ENCODE data around the gene ODF4.
"Not testable (repeated sequence)": the region's sequence is repeated elsewhere in the genome, so short reads cannot be mapped to it uniquely, and the experiment has no call there.

The ODF4 gene

DNA sequence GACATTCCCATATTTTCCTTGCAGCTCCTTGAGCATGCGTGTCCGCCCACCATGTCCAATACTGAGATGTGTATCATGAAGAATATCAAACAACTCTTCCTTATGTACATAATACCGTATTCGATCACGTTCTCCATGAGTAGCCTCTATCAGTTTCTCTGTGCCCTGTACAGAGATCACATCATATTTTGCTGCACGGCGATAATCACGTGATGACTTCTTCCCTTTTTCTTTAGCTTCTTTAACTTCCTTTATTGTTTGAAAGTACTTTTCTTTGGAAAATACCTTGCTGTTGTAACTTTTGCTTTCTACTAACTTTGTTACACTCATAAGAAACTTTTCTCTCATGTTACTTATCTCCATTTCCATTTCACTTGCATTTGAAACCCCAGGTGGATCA lies 30.3 kb downstream of the ODF4 start:
- DNase-seq: no peak

DNA sequence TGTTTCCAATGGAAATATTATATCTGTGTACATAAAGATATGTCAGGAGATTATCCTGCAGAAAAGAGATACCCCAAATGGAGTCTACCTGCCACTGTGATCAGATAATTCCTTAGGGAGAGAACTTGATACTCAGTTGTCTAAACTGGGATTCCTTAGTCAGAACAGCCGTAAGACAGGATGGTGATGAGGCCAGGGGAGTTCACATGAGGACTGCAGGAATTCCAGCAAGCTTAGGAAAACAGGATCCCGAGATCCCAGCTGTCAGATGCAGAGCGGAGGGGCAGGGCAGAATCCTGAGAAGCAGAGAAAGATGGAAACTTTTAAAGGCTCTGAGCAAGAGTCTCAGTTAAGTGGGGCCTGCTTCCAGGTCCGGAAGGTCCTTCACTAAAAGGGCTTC lies 32.1 kb downstream of the ODF4 start:
- no peak for DNase-seq

DNA sequence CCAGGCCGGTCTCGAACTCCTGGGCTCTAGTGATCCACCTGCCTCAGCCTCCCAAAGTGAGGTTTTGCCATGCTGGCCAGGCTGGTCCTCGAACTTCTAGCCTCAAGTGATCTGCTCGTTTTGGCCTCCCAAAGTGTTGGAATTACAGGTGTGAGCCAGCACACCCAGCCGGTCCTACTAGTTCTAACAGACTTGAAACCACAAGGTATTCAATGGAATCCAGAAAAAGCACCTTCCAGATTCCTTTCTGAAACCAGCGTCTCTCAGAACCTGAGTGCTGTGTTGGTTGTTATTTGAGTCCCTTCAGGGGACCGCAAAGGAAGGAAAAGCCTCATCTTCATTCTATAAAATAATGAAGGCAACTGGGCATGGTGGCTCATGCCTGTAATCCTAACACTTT lies 32.8 kb downstream of the ODF4 start:
- DNase-seq: no peak

DNA sequence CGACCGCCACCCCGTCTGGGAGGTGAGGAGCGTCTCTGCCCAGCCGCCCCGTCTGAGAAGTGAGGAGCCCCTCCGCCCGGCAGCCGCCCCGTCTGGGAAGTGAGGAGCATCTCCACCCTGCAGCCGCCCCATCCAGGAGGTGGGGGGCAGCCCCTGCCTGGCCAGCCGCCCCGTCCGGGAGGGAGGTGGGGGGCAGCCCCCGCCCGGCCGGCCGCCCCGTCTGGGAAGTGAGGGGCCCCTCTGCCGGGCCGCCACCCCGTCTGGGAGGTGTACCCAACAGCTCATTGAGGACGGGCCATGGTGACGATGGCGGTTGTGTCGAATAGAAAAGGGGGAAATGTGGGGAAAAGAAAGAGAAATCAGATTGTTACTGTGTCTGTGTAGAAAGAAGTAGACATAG lies 34.2 kb downstream of the ODF4 start:
- not testable (repeated sequence) for DNase-seq

DNA sequence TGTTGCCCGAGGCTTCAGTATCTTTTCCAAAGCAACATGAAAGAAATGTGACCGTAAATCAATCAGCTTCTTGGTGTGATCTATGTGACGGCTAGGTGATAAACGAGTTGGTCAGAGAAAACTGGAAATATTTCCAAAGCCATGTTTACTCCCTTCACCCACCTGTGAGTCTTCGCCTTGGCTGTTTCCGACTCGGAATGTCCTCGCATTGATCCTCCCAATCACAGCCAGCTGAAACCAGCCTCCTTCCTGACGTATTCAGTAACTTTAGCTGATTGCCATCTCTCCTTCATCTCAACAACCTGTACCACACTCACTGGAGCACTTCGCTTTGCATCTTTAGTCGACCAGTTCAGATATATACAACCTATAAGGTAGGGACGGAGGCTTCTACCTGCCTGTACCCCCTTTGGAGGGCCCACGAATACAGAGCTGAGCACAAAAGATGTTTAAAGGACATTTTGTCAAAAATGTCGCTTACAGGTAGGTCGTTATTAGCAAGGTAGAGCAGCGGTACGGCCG lies 36.2 kb downstream of the ODF4 start:
- DNase-seq: no peak

DNA sequence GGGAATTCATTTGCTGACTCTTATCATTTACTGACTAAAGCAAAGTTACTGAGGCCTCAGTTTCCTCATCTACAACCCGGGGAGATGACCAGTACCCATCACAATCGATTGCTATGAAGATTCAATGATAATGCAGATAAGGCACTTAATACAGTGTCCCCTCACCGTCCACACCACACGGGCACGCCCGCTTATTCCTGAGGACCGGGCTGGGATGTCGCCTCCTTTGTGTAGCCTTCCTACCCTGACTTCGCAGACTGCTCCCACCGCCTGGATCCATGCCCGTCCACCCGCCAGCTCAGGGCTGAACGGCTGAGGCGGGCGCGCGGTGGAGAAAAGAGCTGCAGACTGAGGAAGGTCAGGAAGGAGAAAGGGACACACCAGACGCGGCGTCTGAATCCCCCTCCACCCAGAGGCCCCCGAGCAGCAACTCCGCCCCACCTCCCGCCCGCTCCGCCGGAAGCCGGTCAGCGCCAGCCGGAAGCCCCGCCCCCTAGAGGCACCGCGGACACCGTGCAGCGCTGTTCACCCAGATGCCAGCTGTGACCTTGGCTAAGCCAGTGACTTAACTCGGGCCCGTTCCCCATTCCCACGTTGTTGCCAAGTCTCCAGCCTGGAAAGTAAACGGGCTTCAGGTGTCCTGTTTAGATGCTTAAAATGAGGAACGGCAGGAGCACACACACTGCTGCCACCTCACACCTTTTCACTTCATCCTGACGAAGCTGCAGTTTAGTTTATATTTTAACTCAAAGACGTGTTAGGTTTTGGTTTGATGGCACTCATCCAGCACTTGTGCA lies 36.8 kb downstream of the ODF4 start, which contains the start of gene KRABD2:
KRABD2 (minus strand) TSS at position 434 of the 797 bp plus-strand sequence.
- peak; percentile 91 for DNase-seq

DNA sequence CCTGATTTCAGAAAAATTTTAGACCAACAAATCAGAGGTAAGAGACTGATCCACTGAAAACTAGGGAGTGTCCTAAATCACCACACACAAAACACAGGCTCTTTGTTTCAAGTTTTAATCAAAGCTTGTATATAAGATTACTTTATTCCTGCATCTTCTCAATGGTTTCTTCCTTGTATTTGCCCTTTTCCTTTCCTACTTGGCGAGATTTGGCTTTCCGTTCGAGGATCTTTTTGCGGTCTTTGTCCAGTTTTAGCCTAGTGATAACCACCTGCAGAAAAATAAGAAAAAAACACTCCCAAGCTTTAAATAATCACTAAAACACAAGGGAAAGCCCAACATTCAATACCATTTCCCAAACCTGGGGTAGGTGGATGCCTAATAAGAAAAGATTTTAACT lies 37.8 kb downstream of the ODF4 start:
- DNase-seq: no peak

DNA sequence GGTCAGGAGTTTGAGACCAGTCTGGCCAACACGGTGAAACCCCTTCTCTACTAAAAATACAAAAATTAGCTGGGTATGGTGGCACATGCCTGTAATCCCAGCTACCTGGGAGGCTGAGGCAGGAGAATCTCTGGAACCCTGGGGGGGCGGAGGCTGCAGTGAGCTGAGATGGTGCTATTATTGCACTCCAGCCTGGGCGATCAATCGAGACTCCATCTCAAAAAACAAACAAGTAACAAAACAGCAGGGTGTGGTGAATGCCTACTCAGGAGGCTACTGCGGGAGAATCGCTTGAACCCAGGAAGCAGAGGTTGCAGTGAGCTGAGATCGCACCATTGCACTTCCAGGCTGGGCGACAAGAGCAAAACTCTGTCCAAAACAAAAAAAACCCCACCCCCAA lies 38.5 kb downstream of the ODF4 start:
- DNase-seq: not testable (repeated sequence)

DNA sequence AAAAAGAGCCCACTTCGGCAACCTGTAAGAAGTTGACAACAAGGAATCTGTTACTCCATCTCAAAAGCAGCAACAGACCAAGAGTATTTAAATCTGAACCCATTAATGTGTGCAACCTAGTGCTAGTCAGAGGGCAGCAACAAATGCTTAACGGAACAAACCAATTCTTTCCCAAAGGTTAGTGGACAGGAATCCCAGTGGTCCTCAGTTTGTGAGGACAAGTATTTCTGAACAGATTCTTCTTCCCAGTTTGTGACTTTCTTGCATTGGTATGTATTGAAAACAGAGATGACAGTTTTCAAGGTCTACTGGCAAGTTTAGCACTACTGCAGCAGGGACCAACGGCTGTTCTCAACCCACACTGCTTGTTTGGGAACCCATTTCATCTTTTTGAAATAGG lies 40.4 kb downstream of the ODF4 start:
- no peak for DNase-seq

DNA sequence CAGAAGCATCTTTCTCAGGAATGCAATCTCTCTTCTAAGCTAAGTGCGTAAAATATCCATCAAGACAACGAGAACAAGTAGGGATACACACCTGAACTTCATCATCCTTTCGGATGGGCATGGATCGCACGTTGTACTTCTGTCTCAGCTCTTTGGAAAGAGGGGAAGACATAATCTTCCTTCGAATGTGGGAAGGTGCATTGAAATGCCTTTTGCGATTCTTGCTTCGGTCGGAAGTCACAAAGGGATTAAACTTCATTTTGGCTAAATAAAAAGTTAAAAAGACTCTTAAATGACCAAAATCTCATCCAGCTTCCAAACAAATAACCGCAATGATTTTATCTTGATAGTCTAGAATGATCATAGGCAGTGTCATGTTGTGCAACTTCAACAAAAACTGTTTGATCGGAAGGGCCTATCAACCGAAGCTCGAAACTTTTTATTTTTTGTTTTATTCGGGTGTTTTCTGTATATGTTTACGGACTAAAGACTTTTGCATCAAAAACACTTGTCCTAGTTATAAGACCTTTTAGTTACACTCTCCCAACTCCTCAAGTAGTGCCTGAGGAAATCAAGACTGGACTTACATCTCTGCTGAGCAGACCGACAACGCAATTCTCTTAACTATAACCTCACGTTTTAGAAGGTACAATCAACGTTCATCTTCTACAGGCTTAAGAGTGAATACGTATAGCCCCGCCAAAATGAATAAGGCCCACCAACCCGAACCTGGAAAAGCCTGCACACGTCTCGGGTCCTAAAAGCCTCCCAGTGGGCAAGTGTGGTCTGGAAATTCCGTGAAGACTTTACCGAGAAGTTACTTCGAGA lies 42.6 kb downstream of the ODF4 start:
- DNase-seq: no peak

DNA sequence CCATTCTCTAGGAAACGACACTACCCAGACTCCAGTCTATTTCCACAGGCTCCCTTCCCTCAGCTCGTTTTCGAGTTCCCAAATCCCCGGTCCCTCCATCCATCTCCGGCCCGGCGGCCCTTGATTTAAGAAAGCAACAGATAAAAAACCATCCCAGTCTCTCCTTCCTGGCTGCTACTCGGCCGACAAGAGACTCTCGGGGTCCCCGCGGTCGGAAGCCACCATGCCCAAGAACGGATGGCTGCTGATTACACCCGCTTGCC lies 43.2 kb downstream of the ODF4 start:
- DNase-seq: no peak

DNA sequence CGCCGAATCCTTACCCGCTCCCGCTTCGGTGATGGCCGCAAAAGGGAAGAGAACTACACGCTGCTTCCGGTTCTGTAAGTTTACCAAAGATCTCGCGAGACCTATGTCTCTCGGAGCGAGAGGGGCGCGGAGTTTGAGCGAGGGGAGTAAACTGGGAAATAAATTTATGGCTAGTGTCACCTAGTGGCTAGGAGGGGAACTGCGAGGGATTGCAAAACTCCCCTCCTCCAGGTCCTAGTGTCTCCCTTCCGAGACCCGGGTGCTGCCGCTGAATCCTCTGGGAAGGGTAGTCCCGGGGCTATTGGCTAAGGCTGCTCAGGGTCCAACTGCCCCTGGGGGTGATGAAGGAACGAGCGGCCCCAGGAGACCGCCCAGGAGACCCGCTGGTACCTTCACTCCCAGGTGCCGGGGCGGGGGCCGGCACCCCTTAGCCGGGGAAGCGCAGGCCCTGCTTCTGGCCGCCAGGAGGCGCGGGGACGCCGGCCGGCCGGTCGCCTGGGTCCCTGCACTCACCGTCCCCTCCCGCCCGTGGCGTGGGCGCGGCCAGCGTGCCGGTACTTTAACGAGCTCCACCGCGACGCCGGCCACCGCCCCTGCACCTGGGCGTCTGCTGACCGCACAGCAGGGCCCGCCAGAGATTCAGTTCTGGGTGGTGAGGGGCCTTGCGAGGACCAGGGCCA lies 43.6 kb downstream of the ODF4 start, which contains the start of gene RPL26:
RPL26 (minus strand) TSS at position 51 of the 680 bp plus-strand sequence. CDS start 883 bp downstream, outside the sequence.
- peak; percentile 94 for DNase-seq

DNA sequence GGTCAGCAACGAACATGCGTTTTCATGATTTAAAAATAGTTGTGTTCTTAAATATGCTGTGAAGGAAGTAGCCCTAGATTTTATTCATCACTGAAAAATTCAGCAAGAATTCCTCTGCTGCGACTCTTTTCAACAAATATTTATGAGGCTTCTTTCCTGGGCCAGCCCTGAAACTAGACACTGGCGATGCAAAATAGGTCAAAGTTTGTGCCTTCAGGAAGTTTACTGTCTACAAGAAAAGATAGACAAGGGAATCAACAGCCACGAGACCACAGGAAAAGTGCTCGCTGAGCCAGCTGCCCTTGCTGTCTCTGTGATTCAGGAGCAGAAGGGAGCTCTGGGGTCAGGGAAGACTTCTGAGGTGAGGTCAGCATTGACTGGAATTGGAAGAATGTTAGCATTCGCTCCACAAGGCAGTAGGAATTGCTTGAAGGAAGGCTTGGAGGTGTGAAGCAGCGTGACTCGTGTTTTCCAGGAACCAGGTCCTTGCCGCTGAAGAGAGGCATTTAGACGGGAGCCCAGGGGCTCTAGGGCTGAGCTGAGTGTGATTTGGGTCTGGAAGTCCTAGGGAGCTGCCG lies 45.2 kb downstream of the ODF4 start:
- no peak for DNase-seq

DNA sequence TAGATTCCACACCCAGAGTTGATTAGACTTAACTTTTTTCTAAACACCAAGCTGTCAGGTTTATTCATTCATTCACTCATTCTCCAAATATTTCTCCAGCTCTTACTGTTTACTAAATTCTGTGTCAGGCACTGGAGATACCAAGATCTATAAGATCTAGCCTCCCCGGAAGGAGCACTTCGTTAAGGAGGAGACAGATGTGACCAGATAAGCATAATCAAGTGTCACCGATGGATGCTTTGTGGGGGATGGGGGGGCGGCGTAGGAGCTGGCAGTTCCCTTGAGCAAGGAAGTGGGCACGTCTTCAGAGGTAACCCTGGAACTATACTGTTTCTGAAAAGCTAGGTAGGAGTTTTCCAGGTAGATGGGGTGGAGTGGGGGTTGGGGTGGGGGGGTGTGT lies 47.2 kb downstream of the ODF4 start:
- no peak for DNase-seq

DNA sequence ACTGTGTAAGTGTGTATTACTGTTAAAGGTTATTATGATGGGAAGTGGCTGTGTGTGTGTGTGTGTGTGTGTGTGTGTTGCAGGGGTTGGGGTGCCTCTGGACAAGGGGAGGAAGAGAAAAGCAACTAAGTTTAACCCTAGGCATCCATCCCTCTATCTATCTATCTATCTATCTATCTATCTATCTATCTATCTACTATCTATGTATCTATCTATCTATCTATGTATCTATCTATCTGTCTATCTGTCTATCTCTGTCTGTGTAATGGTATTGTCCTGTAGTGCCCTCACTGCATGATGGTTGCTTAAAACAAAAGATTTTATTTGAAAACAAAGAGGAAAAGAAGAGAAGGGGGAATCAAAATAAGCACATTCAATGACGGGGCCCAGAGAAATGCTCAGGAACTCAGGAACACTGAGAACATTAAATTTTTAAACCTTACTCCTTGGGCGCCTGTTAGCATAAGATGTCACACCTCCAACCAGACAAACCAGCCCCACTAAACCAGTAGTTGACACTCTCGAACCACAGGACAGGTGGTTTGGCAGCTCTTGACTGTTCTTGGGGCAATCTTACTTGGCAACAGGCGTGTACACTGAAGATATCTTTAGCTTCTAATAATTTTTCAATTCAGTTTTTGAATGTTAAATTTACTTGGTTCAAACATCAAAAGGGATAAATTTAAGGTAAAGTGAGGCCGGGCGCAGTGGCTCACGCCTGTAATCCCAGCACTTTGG lies 48.4 kb downstream of the ODF4 start:
- DNase-seq: no peak

DNA sequence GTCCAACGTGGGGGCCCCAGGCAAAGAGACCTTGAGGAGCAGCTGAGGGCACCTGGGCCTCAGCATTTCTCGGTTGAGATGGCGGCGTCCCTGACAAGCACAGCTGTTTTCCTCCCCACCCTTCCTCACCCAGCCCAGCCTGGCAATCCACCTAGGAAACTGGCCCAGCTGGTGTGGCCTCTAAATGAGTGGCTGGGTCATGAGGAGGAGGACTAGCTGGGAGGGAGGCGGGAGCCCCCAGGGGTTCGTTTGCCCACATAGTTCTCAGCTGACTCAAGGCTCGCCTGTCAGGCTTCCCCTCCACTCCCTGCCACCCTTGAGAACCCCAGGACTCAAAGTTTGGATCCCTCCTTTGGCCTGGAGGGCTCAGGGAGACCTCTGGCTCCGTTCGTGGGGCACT lies 52.1 kb downstream of the ODF4 start:
- no peak for DNase-seq

DNA sequence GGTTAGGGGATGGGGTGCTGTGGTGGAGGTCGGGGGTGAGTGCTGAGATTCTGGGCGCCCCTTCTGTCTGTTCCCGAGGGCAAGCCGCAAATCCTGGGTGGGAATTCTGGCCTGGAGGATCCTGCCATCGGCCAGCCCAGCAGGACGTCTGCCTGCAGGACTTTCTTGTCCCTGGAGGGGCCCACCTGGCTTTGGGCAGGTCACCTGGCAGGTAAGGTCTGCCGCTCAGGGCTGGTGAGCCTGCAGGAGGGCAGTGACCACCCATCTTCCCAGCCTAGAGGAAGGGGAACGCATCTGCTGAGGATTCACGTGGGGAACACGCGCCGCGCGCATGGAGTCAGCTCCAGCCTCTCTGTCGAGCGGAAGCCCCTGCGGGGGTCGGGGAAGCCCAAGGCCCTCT lies 52.6 kb downstream of the ODF4 start:
- DNase-seq: no peak

DNA sequence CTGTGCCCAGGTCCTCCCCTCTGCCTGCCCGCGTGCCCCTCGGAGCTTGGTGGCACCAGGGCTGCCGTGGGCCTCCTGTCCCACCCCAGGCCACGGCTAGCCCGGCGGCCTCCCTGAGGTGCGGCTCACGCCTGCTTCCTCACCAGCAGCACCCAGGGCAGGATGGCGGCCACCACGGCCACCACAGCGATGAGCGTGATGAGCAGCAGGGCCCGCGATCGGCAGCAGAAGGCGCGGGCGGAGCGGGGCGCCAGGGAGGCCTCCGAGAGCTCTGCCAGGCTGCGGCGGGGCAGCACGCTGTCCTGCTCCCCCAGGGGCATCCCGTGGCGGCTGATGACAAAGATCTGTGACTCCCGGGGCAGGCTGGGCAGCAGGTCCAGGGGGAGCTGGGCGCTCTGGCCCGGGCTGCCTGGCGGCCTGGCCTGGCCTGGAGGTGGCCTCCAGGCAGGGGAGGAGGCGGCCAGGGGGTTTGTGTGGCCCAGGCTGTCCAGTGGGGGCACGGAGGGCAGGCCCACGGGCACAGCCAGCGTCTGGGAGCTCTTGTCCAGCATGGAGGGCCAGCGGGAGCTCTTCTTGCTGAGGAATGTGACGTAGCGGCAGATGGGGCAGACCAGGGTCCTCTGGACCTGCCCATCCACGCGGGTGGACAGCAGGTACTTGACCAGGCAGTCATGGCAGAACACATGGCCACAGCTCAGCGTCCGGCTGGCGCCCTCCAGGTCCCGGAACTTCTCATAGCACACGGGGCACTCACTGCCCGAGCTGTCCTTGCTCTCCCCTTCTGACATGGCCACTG lies 53.2 kb downstream of the ODF4 start:
- no peak for DNase-seq

DNA sequence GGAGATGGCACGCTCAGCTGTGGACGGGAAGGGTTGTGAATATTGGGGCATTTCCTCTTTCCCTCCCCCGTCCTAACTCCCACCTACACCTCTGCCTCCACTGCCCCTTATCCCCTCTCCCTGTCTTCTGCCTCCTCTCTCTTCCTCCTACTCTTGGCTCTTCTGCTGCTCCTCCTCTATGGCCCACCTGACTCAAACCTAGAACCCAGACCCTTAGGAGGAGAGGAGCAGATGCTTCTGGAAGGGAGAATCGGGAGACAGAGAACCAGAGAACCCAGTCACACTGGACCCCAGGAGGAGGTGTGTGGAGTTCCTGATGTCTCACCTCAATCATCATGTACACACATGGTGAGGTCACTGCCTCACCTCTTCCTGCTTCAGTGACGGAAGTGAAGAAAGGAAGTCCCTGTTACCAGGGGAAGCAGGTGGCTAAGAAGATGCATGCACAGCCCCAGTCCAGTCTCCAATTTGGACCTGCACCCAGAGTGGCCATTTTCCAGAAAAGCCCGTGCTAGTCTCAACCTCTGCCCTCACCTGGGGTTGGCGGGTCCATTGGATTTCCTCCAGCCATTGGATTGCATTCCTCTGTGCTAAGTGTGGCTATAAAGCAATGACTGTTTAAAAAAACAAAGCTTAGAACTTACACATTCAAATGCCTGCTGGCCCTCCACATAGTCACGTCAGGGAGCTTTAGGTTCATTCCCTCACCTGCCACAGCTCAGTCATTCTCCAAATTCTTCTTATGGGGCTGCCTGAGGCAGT lies 54.0 kb downstream of the ODF4 start:
- DNase-seq: no peak

DNA sequence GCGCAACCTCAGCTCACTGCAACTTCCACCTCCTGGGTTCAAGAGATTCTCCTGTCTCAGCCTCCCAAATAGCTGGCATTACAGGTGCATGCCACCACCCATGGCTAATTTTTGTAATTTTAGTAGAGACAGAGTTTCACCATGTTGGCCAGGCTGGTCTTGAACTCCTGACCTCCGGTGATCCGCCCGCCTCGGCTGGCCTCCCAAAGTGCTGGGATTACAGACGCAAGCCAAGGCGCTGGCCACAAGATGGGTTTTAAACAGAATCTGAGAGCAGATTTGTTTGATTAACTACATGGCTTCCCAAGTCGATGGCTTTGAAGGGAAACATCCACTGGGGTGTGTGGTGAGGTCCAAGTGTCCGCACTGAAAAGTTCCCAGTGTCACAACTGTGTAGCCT lies 54.9 kb downstream of the ODF4 start:
- not testable (repeated sequence) for DNase-seq

All from activated CD4-positive, CD25-positive, alpha-beta regulatory T cell treated with anti-CD3 and anti-CD28 coated beads, Interleukin-2, amount 50 U/mL, for 72 hours (primary cell).